ENCODE data around the gene CYP2A7.
"Not testable (repeated sequence)": the region's sequence is repeated elsewhere in the genome, so short reads cannot be mapped to it uniquely, and the experiment has no call there.

- TF ChIP-seq CTCF (conservative IDR thresholded peaks at IDR 0.05); EZH2 (IDR thresholded peaks at IDR 0.05; ENCODE audit: low read depth): not testable (repeated sequence)
Observed at GRCh38 chr19:40918303-40918702, 36.3 kb upstream of the CYP2A7 start.
